Measurements from ENCODE around the gene RAB7B. TPM values are rescaled to one million over a fixed set of nuclear protein-coding genes. Genes with fewer than 3 reads are reported as not detected.

Gene RAB7B
- total RNA-seq, 4 donors from 2014 or later: 0.78 to 2.4 (median 1.3) TPM

- Histone ChIP-seq H3K36me3 (no peaks in the 10 kb centered on the region), H3K4me3 (no peak overlapping the region), H3K4me1 (no peaks in the 10 kb centered on the region), H3K27me3 (peaks cover 0 to 33% of the 10 kb centered on the region in 2 donors), H3K27ac (peak overlapping the region in 1 of 4 donors; percentile 40), H3K9me3 (no peaks in the 10 kb centered on the region)
- TF ChIP-seq POLR2A (IDR thresholded peaks at IDR 0.05): no peak
- TF ChIP-seq EP300 (IDR thresholded peaks at IDR 0.05): no peak
- TF ChIP-seq, protein P1, sequence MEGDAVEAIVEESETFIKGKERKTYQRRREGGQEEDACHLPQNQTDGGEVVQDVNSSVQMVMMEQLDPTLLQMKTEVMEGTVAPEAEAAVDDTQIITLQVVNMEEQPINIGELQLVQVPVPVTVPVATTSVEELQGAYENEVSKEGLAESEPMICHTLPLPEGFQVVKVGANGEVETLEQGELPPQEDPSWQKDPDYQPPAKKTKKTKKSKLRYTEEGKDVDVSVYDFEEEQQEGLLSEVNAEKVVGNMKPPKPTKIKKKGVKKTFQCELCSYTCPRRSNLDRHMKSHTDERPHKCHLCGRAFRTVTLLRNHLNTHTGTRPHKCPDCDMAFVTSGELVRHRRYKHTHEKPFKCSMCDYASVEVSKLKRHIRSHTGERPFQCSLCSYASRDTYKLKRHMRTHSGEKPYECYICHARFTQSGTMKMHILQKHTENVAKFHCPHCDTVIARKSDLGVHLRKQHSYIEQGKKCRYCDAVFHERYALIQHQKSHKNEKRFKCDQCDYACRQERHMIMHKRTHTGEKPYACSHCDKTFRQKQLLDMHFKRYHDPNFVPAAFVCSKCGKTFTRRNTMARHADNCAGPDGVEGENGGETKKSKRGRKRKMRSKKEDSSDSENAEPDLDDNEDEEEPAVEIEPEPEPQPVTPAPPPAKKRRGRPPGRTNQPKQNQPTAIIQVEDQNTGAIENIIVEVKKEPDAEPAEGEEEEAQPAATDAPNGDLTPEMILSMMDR (IDR thresholded peaks at IDR 0.05): no peak
- no peak for DNase-seq (ENCODE audit: low spot score in 2 of 2)
- WGBS, 2 donors: 76 to 80% methylated on average over 9 of the region's 9 CpGs
These were observed 34.4 kb upstream of the RAB7B start for GRCh38 chr1:206037581-206037980.

DNA sequence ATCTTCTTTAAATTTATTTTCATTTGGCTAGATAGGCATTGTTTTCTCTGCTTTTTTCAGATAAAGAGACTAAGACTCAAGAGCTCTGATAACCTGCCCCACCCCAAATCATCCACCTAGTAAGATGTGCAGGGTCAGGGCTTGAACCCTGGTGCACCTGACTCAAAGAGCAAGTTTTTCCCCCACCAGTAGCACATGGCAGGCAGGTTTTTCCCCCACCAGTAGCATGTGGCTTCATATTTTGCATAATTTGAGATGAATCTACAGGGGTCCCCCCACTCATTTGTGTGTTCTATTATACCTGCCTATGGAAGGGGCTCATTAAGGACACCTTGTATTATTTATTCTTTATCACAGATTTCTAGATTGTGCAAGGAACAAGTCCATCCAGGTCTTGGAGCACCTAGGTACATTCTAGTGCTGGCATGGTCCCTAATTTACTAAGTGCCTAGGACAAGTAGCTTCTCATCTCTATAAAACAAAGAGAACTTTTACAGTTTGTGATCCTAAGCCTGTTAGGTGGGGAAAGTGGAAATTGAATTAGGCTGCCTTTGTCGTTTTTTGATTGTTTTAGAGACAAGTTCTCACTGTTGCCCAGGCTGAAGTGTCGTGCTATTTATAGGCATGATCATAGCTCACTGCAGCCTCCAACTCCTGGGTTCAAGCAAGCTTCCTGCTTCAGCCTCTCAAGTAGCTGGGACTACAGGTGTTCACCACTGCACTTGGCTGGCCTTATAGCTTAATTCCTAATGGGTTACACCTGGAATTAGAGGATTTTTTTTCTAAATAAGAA lies 33.7 kb upstream of the RAB7B start:
- TF ChIP-seq POLR2A (IDR thresholded peaks at IDR 0.05): no peak
- no peak for TF ChIP-seq EP300 (IDR thresholded peaks at IDR 0.05)
- TF ChIP-seq, protein P1 (IDR thresholded peaks at IDR 0.05): no peak
- Histone ChIP-seq H3K4me1 (no peaks in the 10 kb centered on the region), H3K36me3 (no peaks in the 10 kb centered on the region), H3K9me3 (no peaks in the 10 kb centered on the region), H3K27me3 (peaks cover 0 to 33% of the 10 kb centered on the region in 2 donors), H3K4me3 (no peak overlapping the region), H3K27ac (peak overlapping the region in 1 of 4 donors; percentile 40)
- DNase-seq (ENCODE audit: low spot score in 2 of 2): no peak
- WGBS, 2 donors: 35 to 48% methylated on average over 2 of the region's 2 CpGs

GRCh38 chr1:206035027-206035426 lies 31.8 kb upstream of the RAB7B start:
- no peak overlapping the region for H3K4me3 ChIP-seq
- no peaks in the 10 kb centered on the region for H3K9me3 ChIP-seq
- no peaks in the 10 kb centered on the region for H3K36me3 ChIP-seq
- no peak for DNase-seq (ENCODE audit: low spot score in 2 of 2)
- peaks cover 0 to 30% of the 10 kb centered on the region in 2 donors for H3K27me3 ChIP-seq
- TF ChIP-seq, protein P1 (IDR thresholded peaks at IDR 0.05): no peak
- TF ChIP-seq EP300 (IDR thresholded peaks at IDR 0.05) (no peak), POLR2A (IDR thresholded peaks at IDR 0.05) (no peak)
- H3K27ac ChIP-seq: no peak overlapping the region
- 60 to 70% methylated on average over 5 of the region's 5 CpGs for WGBS, 2 donors
- H3K4me1 ChIP-seq: no peaks in the 10 kb centered on the region

DNA sequence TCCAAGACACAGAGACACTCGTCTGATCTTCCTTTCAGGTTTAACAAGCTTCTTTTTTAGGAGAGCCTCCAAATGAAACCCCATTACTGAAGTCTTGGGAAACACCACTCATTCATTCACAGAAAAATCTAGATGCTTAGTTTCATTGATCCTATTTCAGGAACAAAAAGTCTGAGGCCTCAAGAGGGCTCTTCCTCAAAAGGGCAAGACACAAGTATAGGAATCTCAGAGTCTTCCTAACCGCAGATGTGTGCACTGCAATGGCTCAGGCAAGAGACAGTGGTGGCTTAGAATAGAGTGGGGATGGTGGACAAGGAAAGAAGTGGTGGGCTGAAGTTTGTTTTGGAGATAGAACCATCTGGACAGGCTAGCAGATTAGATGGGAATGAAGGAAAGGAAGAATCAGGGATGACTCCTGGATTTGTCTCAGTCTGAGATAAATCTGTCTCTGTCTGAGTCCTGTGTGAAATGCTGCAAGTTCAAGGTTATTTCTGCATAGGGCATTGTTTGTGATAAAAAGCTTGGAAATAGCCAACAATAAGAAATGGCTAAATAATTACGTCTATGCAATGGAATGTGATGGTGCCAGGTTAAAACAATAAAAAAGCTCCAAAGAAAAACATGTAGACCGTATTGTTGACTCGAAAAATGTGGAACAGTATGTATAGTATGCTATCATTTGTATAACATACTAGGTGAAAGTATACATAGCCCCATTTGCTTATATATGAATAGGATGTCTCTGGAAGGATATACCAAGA lies 29.4 kb upstream of the RAB7B start:
- WGBS, 2 donors: 59 to 73% methylated on average over 5 of the region's 5 CpGs

More for the DNA sequence above, 29.4 kb upstream of the RAB7B start:
- TF ChIP-seq POLR2A (IDR thresholded peaks at IDR 0.05): no peak
- TF ChIP-seq, protein P1 (IDR thresholded peaks at IDR 0.05): no peak
- TF ChIP-seq EP300 (IDR thresholded peaks at IDR 0.05): no peak
- Histone ChIP-seq H3K27me3 (peaks cover 0 to 17% of the 10 kb centered on the region in 2 donors), H3K36me3 (no peaks in the 10 kb centered on the region), H3K9me3 (no peaks in the 10 kb centered on the region), H3K4me1 (no peaks in the 10 kb centered on the region), H3K27ac (no peak overlapping the region), H3K4me3 (no peak overlapping the region)
- DNase-seq (ENCODE audit: low spot score in 2 of 2): no peak
